Measurements from ENCODE around the gene CRYL1. TPM values are rescaled to one million over a fixed set of nuclear protein-coding genes. Genes with fewer than 3 reads are reported as not detected.
A peak's percentile ranks its signal among the peaks of the same experiment; 100 is the strongest.

The CRYL1 gene
- total RNA-seq, 2 experiments from 2014 or later, result 14.9 to 16.5 TPM

DNA sequence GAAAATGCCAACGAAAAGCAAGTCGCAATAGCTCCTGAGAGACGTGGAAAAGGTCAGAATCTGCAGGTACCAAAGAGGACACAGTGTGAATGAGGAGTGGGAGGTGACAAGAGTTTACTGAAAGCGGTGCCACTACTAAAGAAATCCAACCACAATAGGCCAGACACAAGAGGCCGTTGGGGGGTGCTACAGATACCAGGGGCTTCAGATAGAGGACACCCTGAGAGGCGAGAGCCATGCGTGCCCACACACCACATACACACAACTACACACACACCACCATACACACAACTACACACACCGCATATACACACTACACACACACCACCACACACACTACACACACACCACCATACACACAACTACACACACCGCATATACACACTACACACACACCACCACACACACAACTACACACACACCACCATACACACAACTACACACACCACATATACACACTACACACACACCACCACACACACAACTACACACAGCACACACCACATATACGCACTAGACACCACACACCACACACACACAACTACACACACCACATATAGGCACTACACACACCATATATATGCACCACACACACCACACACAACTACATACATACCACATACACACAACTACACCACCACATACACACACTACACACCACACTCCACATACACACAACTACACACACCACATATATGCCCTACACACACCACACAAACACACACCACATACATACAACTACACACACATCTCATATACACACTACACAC is 28.5 kb downstream of the CRYL1 start:
- POLR2A ChIA-PET, result interaction anchor here (0.6 to 0.9 kb wide), 3 partner anchors 121 to 998 kb away, joined by 3 to 4 read pairs (median 3); no protein-coding TSS in a partner anchor
- DNase-seq (no peak), ATAC-seq (ENCODE audit: low read depth) (peak; percentile 20)
- H3K4me3 Mint-ChIP-seq, result no peak overlapping the region
- no peaks in the 10 kb centered on the region for H3K4me1 Mint-ChIP-seq
- H3K27me3 Mint-ChIP-seq, result no peaks in the 10 kb centered on the region
- H3K27ac Mint-ChIP-seq, result no peak overlapping the region
- peaks cover 9% of the 10 kb centered on the region for H3K36me3 Mint-ChIP-seq
- peaks cover 8% of the 10 kb centered on the region for H3K9me3 Mint-ChIP-seq

DNA sequence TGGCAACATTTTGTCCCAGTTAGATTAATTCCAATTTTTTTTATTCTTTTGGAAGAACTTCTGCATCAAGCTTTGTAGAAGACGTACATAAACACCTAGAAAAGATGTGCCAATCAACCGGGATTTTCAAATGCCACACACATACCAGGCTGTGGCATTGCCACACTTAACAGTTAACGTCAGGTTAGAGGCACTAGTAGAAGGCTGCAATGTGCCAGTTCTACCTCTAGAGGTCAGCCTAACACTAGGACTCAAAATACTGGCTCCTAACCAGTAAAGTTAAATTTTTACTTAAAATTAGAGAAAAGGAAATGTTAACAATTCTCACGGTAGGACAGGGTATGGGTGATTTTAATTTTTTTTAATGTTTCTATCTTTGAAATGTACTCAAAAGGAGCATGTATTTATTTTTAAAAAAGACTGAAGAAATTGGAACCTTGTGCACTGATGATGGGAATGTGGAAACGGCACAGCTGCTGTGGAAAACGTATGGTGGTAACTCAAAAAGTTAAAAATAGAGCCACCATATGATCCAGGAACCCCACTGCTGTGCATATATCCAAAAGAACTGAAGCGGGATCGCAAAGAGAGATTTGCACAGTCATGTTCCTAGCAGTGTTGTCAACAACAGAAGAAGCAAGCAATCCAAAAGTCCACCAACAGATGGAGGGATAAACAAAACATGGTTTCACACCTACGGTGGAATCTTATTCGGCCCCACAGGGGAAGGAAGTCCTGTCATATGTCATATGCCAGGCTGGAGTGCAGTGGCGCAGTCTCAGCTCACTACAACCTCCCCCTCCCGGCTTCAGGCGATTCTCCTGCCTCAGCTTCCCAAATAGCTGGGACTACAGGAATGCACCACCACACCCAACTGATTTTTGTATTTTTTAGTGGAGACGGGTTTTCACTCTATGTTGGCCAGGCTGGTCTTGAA is 30.3 kb downstream of the CRYL1 start:
- H3K27ac Mint-ChIP-seq, result no peak overlapping the region
- POLR2A ChIA-PET, result no interaction called here

DNA sequence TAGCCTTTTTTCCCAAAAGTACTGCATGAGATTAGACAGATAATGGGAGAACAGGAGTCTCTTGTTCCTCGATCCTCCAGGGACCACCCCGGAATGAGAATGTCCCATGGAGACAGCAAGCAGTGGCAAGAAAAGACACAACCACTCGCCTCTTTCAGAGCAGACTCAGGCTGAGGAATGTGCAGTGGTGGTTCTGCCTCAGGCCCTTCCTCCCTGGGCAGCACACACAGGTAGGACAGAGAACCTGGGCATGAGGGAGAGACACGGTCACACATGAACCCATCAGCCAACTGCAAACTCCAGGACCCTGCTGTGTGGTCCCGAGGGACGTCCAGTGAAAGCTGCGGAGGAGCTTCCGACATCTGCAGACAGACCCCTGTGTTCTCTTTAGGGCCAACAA is 31.0 kb downstream of the CRYL1 start:
- ATAC-seq (ENCODE audit: low read depth), result no peak
- Mint-ChIP-seq H3K4me1 (no peaks in the 10 kb centered on the region), H3K27ac (no peak overlapping the region), H3K27me3 (no peaks in the 10 kb centered on the region), H3K9me3 (peaks cover under 1% of the 10 kb centered on the region), H3K36me3 (no peaks in the 10 kb centered on the region), H3K4me3 (no peak overlapping the region)
- no peak for DNase-seq
- POLR2A ChIA-PET, result no interaction called here

More for the DNA sequence above, 30.3 kb downstream of the CRYL1 start:
- no peak for DNase-seq
- no peaks in the 10 kb centered on the region for H3K4me1 Mint-ChIP-seq
- H3K9me3 Mint-ChIP-seq, result peaks cover 5% of the 10 kb centered on the region
- peaks cover 5% of the 10 kb centered on the region for H3K36me3 Mint-ChIP-seq
- no peak overlapping the region for H3K4me3 Mint-ChIP-seq
- H3K27me3 Mint-ChIP-seq, result no peaks in the 10 kb centered on the region
- ATAC-seq (ENCODE audit: low read depth), result peak; percentile 67

DNA sequence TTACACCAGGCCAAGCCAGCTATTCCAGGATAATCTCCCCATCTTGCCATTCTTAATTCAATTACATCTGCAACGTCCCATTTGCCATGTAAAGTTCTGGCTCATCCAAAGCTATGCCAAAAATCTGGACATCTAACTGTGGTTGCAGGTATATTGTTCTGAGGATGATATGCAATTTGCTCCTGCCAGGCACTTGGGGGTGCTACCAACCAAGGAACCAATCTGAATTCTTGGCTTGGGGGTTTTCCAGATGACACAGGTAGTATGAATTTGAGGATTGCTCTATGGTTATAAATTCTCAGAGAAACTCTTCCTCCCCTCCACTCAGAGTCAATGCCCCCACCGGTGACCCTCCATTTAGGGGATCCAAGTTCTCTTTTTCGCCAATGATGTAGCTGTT is 33.0 kb downstream of the CRYL1 start:
- Mint-ChIP-seq H3K4me1 (peaks cover 4% of the 10 kb centered on the region), H3K4me3 (no peak overlapping the region), H3K27me3 (no peaks in the 10 kb centered on the region), H3K36me3 (no peaks in the 10 kb centered on the region), H3K27ac (no peak overlapping the region), H3K9me3 (no peaks in the 10 kb centered on the region)
- DNase-seq (peak; percentile 54), ATAC-seq (ENCODE audit: low read depth) (no peak)
- POLR2A ChIA-PET, result no interaction called here

DNA sequence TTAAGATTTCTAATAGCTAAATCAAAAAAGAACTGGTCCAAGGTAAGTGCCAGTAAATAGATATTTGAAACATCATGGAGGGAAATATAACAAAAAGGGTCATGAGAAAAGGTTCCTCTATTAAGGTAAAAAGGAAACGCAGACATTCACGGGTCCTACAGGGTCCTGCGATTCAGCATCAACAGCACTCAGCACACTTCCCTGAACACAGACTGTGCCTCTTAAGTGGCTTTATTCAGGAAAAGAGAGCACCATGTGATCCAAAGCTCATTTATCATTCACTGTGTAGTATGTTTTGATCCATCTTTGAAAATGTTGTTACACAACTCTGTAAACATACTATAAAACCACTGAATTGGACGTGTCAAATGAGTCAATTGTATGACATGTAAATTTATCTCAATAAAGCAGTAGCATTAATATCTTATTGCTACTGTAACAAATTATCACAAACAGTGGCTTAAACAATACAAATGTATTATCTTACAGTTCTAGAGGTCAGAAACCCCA is 33.7 kb downstream of the CRYL1 start:
- Mint-ChIP-seq H3K4me1 (peaks cover 4% of the 10 kb centered on the region), H3K27me3 (no peaks in the 10 kb centered on the region), H3K27ac (no peak overlapping the region), H3K9me3 (no peaks in the 10 kb centered on the region), H3K4me3 (no peak overlapping the region), H3K36me3 (no peaks in the 10 kb centered on the region)
- no peak for ATAC-seq (ENCODE audit: low read depth)
- POLR2A ChIA-PET, result interaction anchor here (0.6 kb wide), 1 partner anchor 276 kb away, joined by 3 read pairs; no protein-coding TSS in a partner anchor
- DNase-seq, result no peak

DNA sequence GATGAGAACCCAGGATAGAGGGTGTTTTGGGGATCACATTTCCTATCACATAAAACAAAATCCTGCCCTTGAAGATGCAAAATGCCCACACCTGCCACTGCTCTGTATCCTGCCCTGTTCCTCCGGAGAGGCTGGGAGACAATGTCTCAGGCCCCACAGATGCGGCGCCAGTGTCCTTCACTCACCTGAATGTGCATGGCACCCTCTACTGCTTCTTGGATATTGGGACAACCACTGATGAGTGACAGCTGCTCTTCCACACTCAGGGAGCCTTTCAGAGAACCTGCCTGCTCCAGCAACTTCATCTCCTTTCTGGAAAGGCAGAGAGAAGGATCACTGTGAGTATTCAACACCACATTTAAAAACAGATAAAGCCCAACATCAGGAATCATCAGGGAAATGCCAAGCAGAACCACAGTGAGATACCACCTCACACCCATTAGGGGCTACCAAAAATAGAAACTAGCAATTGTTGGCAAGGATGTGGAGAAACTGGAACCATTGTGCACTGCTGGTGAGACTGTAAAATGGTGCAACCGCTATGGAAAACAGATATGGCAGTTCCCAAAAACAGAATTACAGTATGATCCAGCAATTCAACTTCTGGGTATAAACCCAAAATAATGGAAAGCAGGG is 36.4 kb downstream of the CRYL1 start:
- POLR2A ChIA-PET, result no interaction called here
- Mint-ChIP-seq H3K27me3 (no peaks in the 10 kb centered on the region), H3K4me3 (no peak overlapping the region), H3K4me1 (peaks cover 9% of the 10 kb centered on the region), H3K27ac (no peak overlapping the region), H3K9me3 (no peaks in the 10 kb centered on the region), H3K36me3 (peaks cover 4% of the 10 kb centered on the region)
- no peak for DNase-seq
- ATAC-seq (ENCODE audit: low read depth), result no peak

DNA sequence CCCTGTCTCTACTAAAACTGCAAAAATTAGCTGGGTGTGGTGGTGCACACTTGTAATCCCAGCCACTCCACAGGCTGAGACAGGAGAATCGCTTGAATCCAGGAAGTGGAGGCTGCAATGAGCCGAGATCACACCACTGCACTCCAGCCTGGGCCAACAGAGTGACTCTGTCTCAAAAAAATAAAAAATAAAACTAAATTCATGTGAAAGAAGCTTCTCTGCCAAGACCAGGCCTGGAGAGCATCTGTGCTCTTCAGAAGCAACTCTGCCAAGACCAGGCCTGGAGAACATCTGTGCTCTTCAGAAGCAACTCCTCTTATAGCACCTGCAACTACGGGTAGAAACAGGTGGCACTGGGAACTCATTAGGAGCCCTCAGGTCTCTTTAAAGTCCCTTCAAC is 37.7 kb downstream of the CRYL1 start:
- POLR2A ChIA-PET, result no interaction called here

DNA sequence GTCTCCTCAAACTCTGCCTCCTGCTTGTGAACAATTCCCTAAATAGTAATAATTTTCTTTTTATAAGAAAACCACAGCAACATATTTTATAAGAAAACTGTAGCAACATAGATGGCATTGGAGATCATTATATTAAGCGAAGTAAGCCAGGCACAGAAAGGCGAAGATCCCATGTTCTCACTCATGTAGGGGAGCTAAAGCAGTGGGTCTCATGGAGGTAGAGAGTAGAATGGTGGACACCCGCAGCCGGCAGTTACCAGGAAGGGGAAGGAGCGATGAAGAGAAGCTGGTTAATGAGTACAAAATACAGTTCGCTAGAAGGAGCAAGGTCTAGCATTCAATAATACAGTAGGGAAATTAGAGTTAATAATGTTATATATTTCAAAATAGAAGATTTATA is 42.9 kb downstream of the CRYL1 start:
- Mint-ChIP-seq H3K4me3 (no peak overlapping the region), H3K27ac (no peak overlapping the region), H3K27me3 (no peaks in the 10 kb centered on the region), H3K36me3 (peaks cover 7% of the 10 kb centered on the region), H3K9me3 (peaks cover 2% of the 10 kb centered on the region), H3K4me1 (peaks cover 19% of the 10 kb centered on the region)
- ATAC-seq (ENCODE audit: low read depth) (no peak), DNase-seq (no peak)
- POLR2A ChIA-PET, result no interaction called here

More for the DNA sequence above, 37.7 kb downstream of the CRYL1 start:
- H3K4me3 Mint-ChIP-seq, result no peak overlapping the region
- no peaks in the 10 kb centered on the region for H3K27me3 Mint-ChIP-seq
- H3K4me1 Mint-ChIP-seq, result peaks cover 9% of the 10 kb centered on the region
- ATAC-seq (ENCODE audit: low read depth) (no peak), DNase-seq (no peak)
- H3K36me3 Mint-ChIP-seq, result peaks cover 4% of the 10 kb centered on the region
- no peaks in the 10 kb centered on the region for H3K9me3 Mint-ChIP-seq
- no peak overlapping the region for H3K27ac Mint-ChIP-seq

DNA sequence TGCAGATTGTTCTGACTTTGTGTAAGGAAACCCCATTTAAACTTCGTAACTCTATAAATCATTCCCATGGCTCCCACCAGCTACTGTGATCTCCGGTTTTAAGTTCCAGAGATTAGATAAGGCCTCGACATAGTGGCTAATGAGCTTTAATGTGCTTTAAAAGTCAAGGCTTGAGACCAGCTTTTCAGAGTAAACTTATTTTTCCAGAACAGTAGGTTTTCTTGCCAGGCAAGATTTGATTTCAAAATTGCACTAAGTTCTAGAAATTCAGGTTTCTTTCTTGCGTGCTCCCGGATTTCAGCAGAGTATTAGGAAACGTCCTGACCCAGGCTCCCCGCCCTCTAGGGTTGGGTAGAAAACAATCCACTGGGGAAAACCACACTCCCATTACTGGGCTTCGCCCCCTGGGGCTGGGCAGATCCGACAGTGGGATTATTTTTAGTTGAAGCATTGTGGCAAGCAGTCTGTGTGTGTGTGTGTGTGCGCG is 43.3 kb downstream of the CRYL1 start:
- POLR2A ChIA-PET, result no interaction called here

DNA sequence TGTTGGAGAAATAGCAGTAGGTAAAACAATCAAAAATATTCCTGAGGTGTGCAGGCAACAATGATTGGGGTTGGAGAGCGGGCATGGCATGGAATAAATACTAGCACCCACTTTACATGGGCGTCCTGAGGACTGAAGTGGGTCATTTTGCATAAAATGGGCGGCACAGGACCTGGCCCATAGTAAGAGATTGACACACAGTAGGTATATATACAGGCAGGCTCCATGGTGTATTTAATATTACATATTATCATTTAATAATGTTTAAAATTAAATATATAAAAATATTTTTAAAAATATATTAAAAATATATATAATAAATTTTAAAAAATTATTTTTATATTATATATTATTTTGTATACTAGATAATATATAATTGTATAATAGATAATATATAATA is 48.3 kb downstream of the CRYL1 start:
- H3K36me3 Mint-ChIP-seq, result peaks cover 5% of the 10 kb centered on the region
- POLR2A ChIA-PET, result interaction anchor here (2.0 kb wide), 1 partner anchor 296 kb away, joined by 6 read pairs; the partner anchor contains the start of gene EEF1AKMT1
- no peak overlapping the region for H3K4me3 Mint-ChIP-seq
- peaks cover 29% of the 10 kb centered on the region for H3K4me1 Mint-ChIP-seq
- DNase-seq, result no peak
- no peaks in the 10 kb centered on the region for H3K27me3 Mint-ChIP-seq
- ATAC-seq (ENCODE audit: low read depth), result no peak
- H3K27ac Mint-ChIP-seq, result peak overlapping the region; percentile 42
- H3K9me3 Mint-ChIP-seq, result peaks cover 2% of the 10 kb centered on the region

More for the DNA sequence above, 43.3 kb downstream of the CRYL1 start:
- Mint-ChIP-seq H3K36me3 (peaks cover 7% of the 10 kb centered on the region), H3K4me3 (no peak overlapping the region), H3K4me1 (peaks cover 19% of the 10 kb centered on the region), H3K9me3 (peaks cover 2% of the 10 kb centered on the region), H3K27me3 (no peaks in the 10 kb centered on the region), H3K27ac (no peak overlapping the region)
- ATAC-seq (ENCODE audit: low read depth), result no peak
- no peak for DNase-seq

DNA sequence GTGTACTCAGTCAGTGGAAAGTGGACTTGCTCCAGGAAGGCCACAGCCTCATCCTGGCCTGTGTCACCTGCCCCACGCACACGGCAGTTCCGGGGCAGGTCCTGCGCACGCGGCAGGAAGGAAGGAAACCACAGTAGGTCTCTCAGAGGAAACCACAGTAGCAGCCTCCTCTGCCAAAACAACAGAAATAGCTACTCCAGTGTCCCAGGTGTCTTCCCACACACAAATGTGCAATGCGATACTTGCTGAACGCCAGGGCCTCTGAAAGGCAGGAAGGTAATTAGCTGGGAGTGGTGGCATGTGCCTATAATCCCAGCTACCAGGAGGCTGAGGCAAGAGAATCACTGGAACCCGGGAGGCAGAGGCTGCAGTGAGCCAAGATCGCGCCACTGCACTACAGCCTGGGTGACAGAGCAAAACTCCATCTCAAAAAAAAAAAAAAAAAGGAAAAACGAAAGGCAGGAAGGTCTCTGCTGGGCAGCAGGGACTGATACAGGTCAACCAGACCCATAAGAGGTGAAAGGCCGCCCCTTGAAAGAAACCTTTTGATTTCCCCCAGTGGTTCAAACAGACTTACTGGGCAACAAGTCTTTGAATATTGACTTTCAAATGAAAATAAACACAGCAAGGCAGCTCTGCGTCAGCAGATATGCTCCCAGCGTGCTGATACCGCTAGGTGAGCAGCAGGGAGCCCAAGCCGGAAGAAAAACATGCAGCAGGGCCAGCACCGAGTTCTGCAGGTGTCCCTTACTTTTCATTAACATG is 49.5 kb downstream of the CRYL1 start:
- ATAC-seq (ENCODE audit: low read depth), result peak; percentile 92
- H3K9me3 Mint-ChIP-seq, result peaks cover 2% of the 10 kb centered on the region
- no peaks in the 10 kb centered on the region for H3K27me3 Mint-ChIP-seq

DNA sequence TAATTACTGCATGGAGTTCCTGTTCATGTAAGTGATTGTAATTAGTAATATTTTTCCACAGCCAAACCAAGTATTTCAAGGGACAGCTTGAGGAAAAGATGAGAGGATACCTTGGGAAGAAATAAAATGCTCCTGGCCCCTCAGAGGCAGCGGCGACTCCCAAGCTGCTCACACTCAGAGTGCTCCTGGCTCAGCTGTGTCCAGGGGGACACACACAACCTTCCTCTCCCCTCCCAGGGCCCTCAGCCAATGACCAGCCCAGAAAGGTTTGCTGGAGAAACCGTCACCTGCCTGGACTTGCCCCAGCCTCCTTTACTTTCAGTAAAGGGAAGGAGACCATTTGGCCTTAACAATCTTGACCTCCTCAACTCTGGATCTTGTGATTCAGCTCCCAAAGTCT is 51.1 kb downstream of the CRYL1 start:
- H3K27ac Mint-ChIP-seq, result no peak overlapping the region
- peak overlapping the region; percentile 83 for H3K4me3 Mint-ChIP-seq
- POLR2A ChIA-PET, result no interaction called here
- peaks cover 7% of the 10 kb centered on the region for H3K36me3 Mint-ChIP-seq
- no peaks in the 10 kb centered on the region for H3K27me3 Mint-ChIP-seq
- no peak for ATAC-seq (ENCODE audit: low read depth)
- no peaks in the 10 kb centered on the region for H3K9me3 Mint-ChIP-seq
- no peak for DNase-seq
- H3K4me1 Mint-ChIP-seq, result peaks cover 18% of the 10 kb centered on the region

More for the DNA sequence above, 49.5 kb downstream of the CRYL1 start:
- peak; percentile 69 for DNase-seq
- H3K27ac Mint-ChIP-seq, result peak overlapping the region; percentile 93
- POLR2A ChIA-PET, result interaction anchor here (0.6 to 2.0 kb wide), 11 partner anchors 45 to 623 kb away, joined by 3 to 10 read pairs (median 4); partner anchors contain the start of genes CRYL1, EEF1AKMT1 and IL17D
- peak overlapping the region; percentile 83 for H3K4me3 Mint-ChIP-seq
- H3K36me3 Mint-ChIP-seq, result peaks cover 7% of the 10 kb centered on the region
- H3K4me1 Mint-ChIP-seq, result peaks cover 27% of the 10 kb centered on the region
